HepG2 (cell line): Measurements from ENCODE around the gene SLC41A3. TPM values are rescaled to one million over a fixed set of nuclear protein-coding genes. Genes with fewer than 3 reads are reported as not detected.

Experiments
- ATAC-seq: fragments of 200-7000 bp; cut with Tn5 transposase; 3 replicates; pipeline ENCODE4 v1.9.1; 2020; ENCODE audit warnings: mild to moderate bottlenecking, moderate library complexity
- BruUV-seq: library from RNA; stranded (reverse); fragments of 400-500 nt; replicated peaks from 2 replicates; lab custom pipeline; 2021; lab: Mats Ljungman, UMichigan
- CTCF ChIA-PET: fragments of 300-600 bp; formaldehyde crosslinking; extraction: SDS; loops from one replicate; lab custom pipeline; 2021; ENCODE audit warnings: low total read pairs, inconsistent platforms, low intra/inter-chr PET ratio; lab: Yijun Ruan, JAX
- POLR2A ChIA-PET: fragments of 350-600 bp; sonication (Branson Sonifier 250); formaldehyde crosslinking; loops from one replicate; lab custom pipeline; 2020; ENCODE audit warnings: antibody characterized with exemption, inconsistent platforms; lab: Yijun Ruan, JAX
- DNase-seq: peaks from one replicate; pipeline ENCODE4 v3.0.0-alpha.2; 2015; ENCODE audit warnings: low spot score
- FAIRE-seq: peaks from 3 replicates; lab custom pipeline; 2011; peaks lifted over from hg19 to GRCh38; lab: Jason Lieb, UNC
- H2AFZ ChIP-seq: one replicate; pipeline ENCODE4 v1.6.1; 2011; ENCODE audit warnings: low read length, inconsistent platforms
- H3K27ac ChIP-seq: fragments of 300-600 bp; 3 replicates; pipeline ENCODE4 v1.8.0; 2011; ENCODE audit warnings: mixed run types, mild to moderate bottlenecking, mixed read lengths, low read length, inconsistent platforms; ENCODE audit not compliant: insufficient read depth; ENCODE audit errors: extremely low read length
- H3K27me3 ChIP-seq, 2 experiments: fragments of 200-600 bp in 1 of 2; 2 replicates in 1 of 2; 3 replicates in 1 of 2; pipeline versions ENCODE4 v1.6.0 to v1.8.0; 2011; ENCODE audit warnings: low read length in 2 of 2, mild to moderate bottlenecking in 2 of 2, moderate library complexity in 2 of 2, inconsistent platforms in 1 of 2; ENCODE audit not compliant: insufficient read depth in 2 of 2, control insufficient read depth in 1 of 2
- H3K36me3 ChIP-seq, 2 experiments: fragments of 200-600 bp in 1 of 2; replicated peaks in 1 of 2; 2 replicates in 1 of 2; 3 replicates in 1 of 2; pipeline versions ENCODE4 v1.5.1 to v1.8.0; 2011; ENCODE audit warnings: low read length in 2 of 2, inconsistent platforms in 1 of 2; ENCODE audit not compliant: insufficient read depth in 2 of 2, control insufficient read depth in 1 of 2
- H3K4me1 ChIP-seq: 2 replicates; pipeline ENCODE4 v1.5.1; 2012; ENCODE audit warnings: low read length, inconsistent platforms; ENCODE audit not compliant: insufficient read depth
- H3K4me2 ChIP-seq: 2 replicates; pipeline ENCODE4 v1.6.0; 2011; ENCODE audit warnings: low read depth, low read length, inconsistent platforms
- H3K4me3 ChIP-seq, 3 experiments: fragments of 200-600 bp in 1 of 3; sonication (generic), shearing (Covaris generic) in 1 of 3; replicated peaks in 1 of 3; 2 replicates each; pipeline ENCODE4 v1.5.1; 2011 to 2016; ENCODE audit warnings: low read length in 3 of 3, inconsistent platforms in 2 of 3, low read depth in 2 of 3, mild to moderate bottlenecking in 2 of 3, control low read depth in 1 of 3, mixed read lengths in 1 of 3; ENCODE audit not compliant: insufficient read depth in 1 of 3
- H3K79me2 ChIP-seq: one replicate; pipeline ENCODE4 v1.6.1; 2011; ENCODE audit warnings: low read length, inconsistent platforms; ENCODE audit not compliant: insufficient read depth
- H3K9ac ChIP-seq: 2 replicates; pipeline ENCODE4 v1.6.0; 2011; ENCODE audit warnings: mild to moderate bottlenecking, low read depth, low read length, inconsistent platforms; ENCODE audit not compliant: insufficient read depth
- H3K9me3 ChIP-seq: 2 replicates; pipeline ENCODE4 v1.5.1; 2012; ENCODE audit warnings: mild to moderate bottlenecking, low read length
- H4K20me1 ChIP-seq: 2 replicates; pipeline ENCODE4 v1.6.0; 2011; ENCODE audit warnings: inconsistent platforms, mild to moderate bottlenecking, low read length, moderate library complexity; ENCODE audit not compliant: insufficient read depth
- ATF7-NPFF ChIP-seq: sonication (generic); formaldehyde crosslinking; IDR thresholded peaks from 2 replicates; pipeline ENCODE4 v1.8.1; 2023; ENCODE audit warnings: mild to moderate bottlenecking, low read depth, missing genetic modification reagents, moderate library complexity
- GFI1 ChIP-seq: sonication (generic); formaldehyde crosslinking; IDR thresholded peaks from 2 replicates; pipeline ENCODE4 v1.5.0; 2020; ENCODE audit warnings: missing genetic modification reagents, mild to moderate bottlenecking, borderline replicate concordance
- GPN1 ChIP-seq: sonication (generic); formaldehyde crosslinking; IDR thresholded peaks from 2 replicates; pipeline ENCODE4 v1.5.1; 2020; ENCODE audit warnings: missing genetic modification reagents, borderline replicate concordance
- KDM2A ChIP-seq: sonication (generic); formaldehyde crosslinking; IDR thresholded peaks from 2 replicates; pipeline ENCODE4 v1.4.0; 2020; ENCODE audit warnings: low read depth, missing genetic modification reagents, borderline replicate concordance
- PLRG1 ChIP-seq: fragments of 450-650 bp; conservative IDR thresholded peaks from 2 replicates; pipeline ENCODE4 v1.6.1; 2016
- REXO4 ChIP-seq: sonication (generic); formaldehyde crosslinking; IDR thresholded peaks from 2 replicates; pipeline ENCODE4 v1.8.0; 2022; ENCODE audit warnings: missing genetic modification reagents, mild to moderate bottlenecking, borderline replicate concordance
- YEATS2 ChIP-seq: sonication (generic); formaldehyde crosslinking; IDR thresholded peaks from 2 replicates; pipeline ENCODE4 v1.4.0; 2020; ENCODE audit warnings: missing genetic modification reagents, borderline replicate concordance
- ZNF232 ChIP-seq: sonication (generic); formaldehyde crosslinking; IDR thresholded peaks from 2 replicates; pipeline ENCODE4 v1.4.0; 2020; ENCODE audit warnings: missing genetic modification reagents, borderline replicate concordance
- ZNF263 ChIP-seq: sonication (generic); formaldehyde crosslinking; IDR thresholded peaks from 2 replicates; pipeline ENCODE4 v1.4.0; 2020; ENCODE audit warnings: missing genetic modification reagents
- ZNF33A ChIP-seq: sonication (generic); formaldehyde crosslinking; IDR thresholded peaks from 2 replicates; pipeline ENCODE4 v1.5.1; 2020; ENCODE audit warnings: missing genetic modification reagents, mild to moderate bottlenecking, moderate library complexity, borderline replicate concordance
- ZNF468 ChIP-seq: sonication (generic); formaldehyde crosslinking; IDR thresholded peaks from 2 replicates; pipeline ENCODE4 v1.8.0; 2022; ENCODE audit warnings: mild to moderate bottlenecking, moderate library complexity, missing genetic modification reagents
- WGBS: methylation state at CpG from one replicate; pipeline ENCODE4 v1.1.6; 2017; ENCODE audit warnings: low lambda C conversion rate; 5-methylcytosine and 5-hydroxymethylcytosine counted together
- in situ Hi-C: cut with HindIII; loops from 2 replicates; pipeline ENCODE4 v1.10.0; 2017; ENCODE audit warnings: low pct_unique_long_range_greater_than_20kb; ENCODE audit not compliant: extremely low pct_ligation_motif_present
- intact Hi-C: fragments of 100-400 bp; cut with micrococcal nuclease; formaldehyde crosslinking; loops from one replicate; pipeline ENCODE4 v1.10.0; 2022; ENCODE audit not compliant: unreplicated experiment
- polyA plus RNA-seq, 8 experiments: library from polyadenylated mRNA; depleted of rRNA in 3 of 8; stranded (reverse) in 7 of 8; unstranded in 1 of 8; fragments of >200 nt; fragmentation: Illumina TruSeq in 4 of 8; extraction: Trizol in 4 of 8; gene quantifications; 2 replicates each; pipeline versions ENCODE4 v1.2.1 to v1.2.3, GENCODE V29; 2011 to 2016; ENCODE audit warnings: low read depth in 4 of 8, missing spikeins in 1 of 8, mixed read lengths in 1 of 8; ENCODE audit not compliant: insufficient read depth in 1 of 8
- total RNA-seq, 5 experiments: library from RNA; depleted of rRNA; stranded (reverse); fragments of >200 nt; fragmentation: Illumina TruSeq; extraction: Trizol; gene quantifications; 2 replicates each; pipeline ENCODE4 v1.2.3, GENCODE V29; 2016; ENCODE audit warnings: low read depth in 1 of 5
- TF ChIP-seq, protein P1 (sequence below), 2 experiments: sonication (generic) in 1 of 2; formaldehyde crosslinking in 1 of 2; IDR thresholded peaks; 2 replicates each; pipeline versions ENCODE4 v1.6.1 to v1.9.0; 2014 to 2022; ENCODE audit warnings: antibody characterized with exemption in 1 of 2, borderline replicate concordance in 1 of 2, inconsistent platforms in 1 of 2, low read depth in 1 of 2, missing genetic modification reagents in 1 of 2
- TF ChIP-seq, protein P2 (sequence below): sonication (generic); formaldehyde crosslinking; IDR thresholded peaks from 2 replicates; pipeline ENCODE4 v1.8.0; 2023; ENCODE audit warnings: mild to moderate bottlenecking, missing genetic modification reagents
- TF ChIP-seq, protein P3 (sequence below): sonication (generic); formaldehyde crosslinking; IDR thresholded peaks from 2 replicates; pipeline ENCODE4 v1.8.1; 2023; ENCODE audit warnings: mild to moderate bottlenecking, missing genetic modification reagents, borderline replicate concordance

Gene SLC41A3
- total and polyA plus RNA-seq, 2 of the 13 experiments (the other 11 are each of a cell fraction or from before 2014, with no cell fraction given): 26.0 to 71.1 TPM

DNA sequence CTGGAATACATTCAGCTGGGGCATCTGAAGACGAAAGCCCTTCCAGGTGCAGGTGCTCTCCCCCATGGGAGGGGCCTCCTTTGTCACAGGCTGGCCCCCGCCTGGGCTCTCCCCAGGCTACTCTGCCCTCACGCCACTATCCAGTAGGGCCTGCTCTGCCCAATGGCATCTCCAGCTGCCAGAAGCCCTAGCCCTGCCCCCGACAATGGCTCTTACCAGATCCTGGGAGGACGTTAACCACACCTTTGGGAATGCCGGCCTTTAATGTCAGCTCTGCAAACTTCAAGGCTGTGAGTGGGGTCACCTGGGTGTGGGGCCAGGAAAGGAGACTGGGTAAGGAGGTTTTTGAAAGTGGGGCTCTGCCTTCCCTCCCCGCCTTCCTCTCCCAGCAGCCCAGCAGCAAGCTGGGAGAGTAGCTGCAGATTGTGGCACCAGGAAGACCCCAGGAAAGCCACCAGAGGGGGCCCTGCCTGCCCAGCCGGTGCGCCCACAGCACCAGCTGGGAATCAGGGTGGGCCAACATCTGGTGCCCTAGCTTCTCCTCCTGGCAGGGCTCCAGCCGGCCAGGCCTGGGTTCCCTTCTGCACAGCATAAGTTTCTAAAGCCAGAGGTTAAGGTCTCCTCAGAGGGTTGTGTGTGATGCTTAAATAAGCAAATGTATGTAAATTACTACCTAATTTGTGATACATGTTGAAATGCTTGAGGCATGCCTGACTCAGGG lies 40.4 kb upstream of the SLC41A3 start:
- Histone ChIP-seq H3K4me2 (no peak overlapping the region), H3K9me3 (no peaks in the 10 kb centered on the region), H3K27ac (no peak overlapping the region), H3K4me3 (no peak overlapping the region), H3K9ac (no peak overlapping the region), H3K27me3 (no peaks in the 10 kb centered on the region), H3K36me3 (0 out of 5 replicates have a peak, but pooled peaks cover 0 to 5% of the 10 kb centered on the region in 2 experiments), H3K79me2 (no peaks in the 10 kb centered on the region), H4K20me1 (no peaks in the 10 kb centered on the region), H3K4me1 (peaks cover 10% of the 10 kb centered on the region), H2AFZ (no peak overlapping the region)
- TF ChIP-seq KDM2A (CRISPR knock-in tag) (no peak), PLRG1 (no peak), YEATS2 (CRISPR knock-in tag) (no peak), GPN1 (CRISPR knock-in tag) (no peak), ZNF263 (CRISPR knock-in tag) (no peak), ZNF33A (CRISPR knock-in tag) (no peak), GFI1 (no peak), ZNF468 (CRISPR knock-in tag) (no peak), ATF7-NPFF (CRISPR knock-in tag) (no peak), REXO4 (CRISPR knock-in tag) (no peak), ZNF232 (CRISPR knock-in tag) (no peak)
- TF ChIP-seq, protein P1, sequence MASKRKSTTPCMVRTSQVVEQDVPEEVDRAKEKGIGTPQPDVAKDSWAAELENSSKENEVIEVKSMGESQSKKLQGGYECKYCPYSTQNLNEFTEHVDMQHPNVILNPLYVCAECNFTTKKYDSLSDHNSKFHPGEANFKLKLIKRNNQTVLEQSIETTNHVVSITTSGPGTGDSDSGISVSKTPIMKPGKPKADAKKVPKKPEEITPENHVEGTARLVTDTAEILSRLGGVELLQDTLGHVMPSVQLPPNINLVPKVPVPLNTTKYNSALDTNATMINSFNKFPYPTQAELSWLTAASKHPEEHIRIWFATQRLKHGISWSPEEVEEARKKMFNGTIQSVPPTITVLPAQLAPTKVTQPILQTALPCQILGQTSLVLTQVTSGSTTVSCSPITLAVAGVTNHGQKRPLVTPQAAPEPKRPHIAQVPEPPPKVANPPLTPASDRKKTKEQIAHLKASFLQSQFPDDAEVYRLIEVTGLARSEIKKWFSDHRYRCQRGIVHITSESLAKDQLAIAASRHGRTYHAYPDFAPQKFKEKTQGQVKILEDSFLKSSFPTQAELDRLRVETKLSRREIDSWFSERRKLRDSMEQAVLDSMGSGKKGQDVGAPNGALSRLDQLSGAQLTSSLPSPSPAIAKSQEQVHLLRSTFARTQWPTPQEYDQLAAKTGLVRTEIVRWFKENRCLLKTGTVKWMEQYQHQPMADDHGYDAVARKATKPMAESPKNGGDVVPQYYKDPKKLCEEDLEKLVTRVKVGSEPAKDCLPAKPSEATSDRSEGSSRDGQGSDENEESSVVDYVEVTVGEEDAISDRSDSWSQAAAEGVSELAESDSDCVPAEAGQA (IDR thresholded peaks at IDR 0.05; ENCODE audit: low read depth): no peak
- TF ChIP-seq, protein P1 (CRISPR knock-in tag; IDR thresholded peaks at IDR 0.05; ENCODE audit: borderline replicate concordance): no peak
- TF ChIP-seq, protein P2, sequence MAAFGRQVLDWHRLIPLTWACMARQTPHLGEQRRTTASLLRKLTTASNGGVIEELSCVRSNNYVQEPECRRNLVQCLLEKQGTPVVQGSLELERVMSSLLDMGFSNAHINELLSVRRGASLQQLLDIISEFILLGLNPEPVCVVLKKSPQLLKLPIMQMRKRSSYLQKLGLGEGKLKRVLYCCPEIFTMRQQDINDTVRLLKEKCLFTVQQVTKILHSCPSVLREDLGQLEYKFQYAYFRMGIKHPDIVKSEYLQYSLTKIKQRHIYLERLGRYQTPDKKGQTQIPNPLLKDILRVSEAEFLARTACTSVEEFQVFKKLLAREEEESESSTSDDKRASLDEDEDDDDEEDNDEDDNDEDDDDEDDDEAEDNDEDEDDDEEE (CRISPR knock-in tag): no peak
- TF ChIP-seq, protein P3, sequence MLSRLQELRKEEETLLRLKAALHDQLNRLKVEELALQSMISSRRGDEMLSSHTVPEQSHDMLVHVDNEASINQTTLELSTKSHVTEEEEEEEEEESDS (CRISPR knock-in tag): no peak
- POLR2A ChIA-PET: no interaction called here
- BruUV-seq: no TSS peak
- CTCF ChIA-PET: no interaction called here
- ATAC-seq (no peak), DNase-seq (no peak), FAIRE-seq (no peak)
- intact Hi-C loops: no loop called here
- WGBS: 96% methylated on average over 5 of the region's 10 CpGs
- in situ Hi-C loops: no loop called here
